GM19467 (cell line): ENCODE data around the gene RUVBL2.
A peak's percentile ranks its signal among the peaks of the same experiment; 100 is the strongest.

Experiments used
- ATAC-seq: cut with Tn5 transposase; IDR thresholded peaks from one replicate; pipeline ENCODE4 v1.9.1; 2021; ENCODE audit warnings: mild to moderate bottlenecking, moderate library complexity; ENCODE audit not compliant: unreplicated experiment

Gene RUVBL2

DNA sequence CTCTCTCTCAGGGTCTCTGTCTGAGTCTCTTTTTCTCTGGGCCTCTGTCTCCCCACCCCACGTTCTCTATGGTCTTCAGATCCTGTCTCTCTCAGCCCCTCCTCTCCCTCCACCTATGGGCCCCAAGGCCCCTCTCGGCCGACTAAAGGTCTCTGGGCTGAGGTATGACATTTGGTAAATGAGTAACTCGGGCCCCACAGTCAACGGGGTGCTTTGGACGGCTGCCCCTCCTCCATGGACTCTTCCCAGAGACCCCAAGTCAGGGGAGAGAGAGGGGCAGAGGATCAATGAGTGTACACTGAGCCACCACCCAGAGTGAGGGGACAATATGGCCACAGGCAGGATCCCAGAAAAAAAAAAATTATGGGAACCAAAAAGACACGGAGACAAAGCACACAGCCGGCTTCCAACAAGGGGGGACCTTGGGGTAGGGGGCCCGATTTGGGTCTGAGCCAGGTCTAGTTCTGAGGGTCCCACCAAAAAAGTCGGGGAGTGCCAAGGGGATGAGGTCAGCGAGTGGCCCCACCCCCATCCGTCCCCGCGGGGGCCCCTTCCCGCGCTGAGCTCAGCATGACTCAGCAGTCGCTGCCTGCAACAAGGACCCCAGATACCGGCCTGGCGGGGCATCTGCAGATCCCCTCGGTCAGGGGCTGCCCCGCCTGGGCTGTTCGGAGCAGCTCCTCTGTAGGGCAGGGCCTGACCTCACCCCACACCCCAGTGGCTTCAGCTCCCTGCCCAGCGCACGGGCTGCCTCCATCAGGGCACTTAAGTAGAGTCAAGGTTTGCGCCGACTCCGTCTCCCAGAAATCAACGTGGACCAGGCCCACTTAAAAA lies 30.1 kb upstream of the RUVBL2 start:
- no peak for ATAC-seq

- ATAC-seq, result no peak
These were observed 29.3 kb upstream of the RUVBL2 start for GRCh38 chr19:48964205-48965039.

- ATAC-seq, result peak; percentile 48
These were observed 28.5 kb upstream of the RUVBL2 start, which contains the start of gene FTL for GRCh38 chr19:48965040-48965805. FTL (plus strand) TSS chr19:48965309; CDS start chr19:48965508, 199 bp downstream.

GRCh38 chr19:48965806-48966540 lies 27.7 kb upstream of the RUVBL2 start:
- ATAC-seq, result peak; percentile 22

DNA sequence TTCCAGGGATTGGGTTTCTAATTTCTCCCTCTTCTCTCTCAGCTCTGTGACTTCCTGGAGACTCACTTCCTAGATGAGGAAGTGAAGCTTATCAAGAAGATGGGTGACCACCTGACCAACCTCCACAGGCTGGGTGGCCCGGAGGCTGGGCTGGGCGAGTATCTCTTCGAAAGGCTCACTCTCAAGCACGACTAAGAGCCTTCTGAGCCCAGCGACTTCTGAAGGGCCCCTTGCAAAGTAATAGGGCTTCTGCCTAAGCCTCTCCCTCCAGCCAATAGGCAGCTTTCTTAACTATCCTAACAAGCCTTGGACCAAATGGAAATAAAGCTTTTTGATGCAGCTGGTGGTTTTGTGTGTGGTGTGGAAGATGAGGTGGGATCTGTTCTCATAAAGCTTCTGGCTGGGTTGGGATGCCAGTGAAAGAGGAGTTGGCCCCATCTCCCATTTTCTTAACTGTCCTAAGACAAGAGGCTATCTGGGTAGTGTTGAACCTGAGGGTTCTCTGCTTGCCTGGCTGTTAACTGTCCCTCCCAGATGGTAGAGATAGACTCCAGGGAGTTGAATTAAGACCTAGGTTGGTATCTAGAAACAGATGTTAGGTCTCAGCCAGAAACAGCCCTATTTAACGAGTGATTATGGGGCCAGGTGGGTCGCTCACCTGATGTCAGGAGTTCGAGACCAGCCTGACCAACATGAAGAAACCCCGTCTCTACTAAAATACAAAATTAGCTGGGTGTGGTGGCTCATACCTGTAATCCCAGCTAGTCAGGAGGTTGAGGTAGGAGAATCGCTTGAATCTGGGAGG lies 26.9 kb upstream of the RUVBL2 start:
- ATAC-seq, result no peak

DNA sequence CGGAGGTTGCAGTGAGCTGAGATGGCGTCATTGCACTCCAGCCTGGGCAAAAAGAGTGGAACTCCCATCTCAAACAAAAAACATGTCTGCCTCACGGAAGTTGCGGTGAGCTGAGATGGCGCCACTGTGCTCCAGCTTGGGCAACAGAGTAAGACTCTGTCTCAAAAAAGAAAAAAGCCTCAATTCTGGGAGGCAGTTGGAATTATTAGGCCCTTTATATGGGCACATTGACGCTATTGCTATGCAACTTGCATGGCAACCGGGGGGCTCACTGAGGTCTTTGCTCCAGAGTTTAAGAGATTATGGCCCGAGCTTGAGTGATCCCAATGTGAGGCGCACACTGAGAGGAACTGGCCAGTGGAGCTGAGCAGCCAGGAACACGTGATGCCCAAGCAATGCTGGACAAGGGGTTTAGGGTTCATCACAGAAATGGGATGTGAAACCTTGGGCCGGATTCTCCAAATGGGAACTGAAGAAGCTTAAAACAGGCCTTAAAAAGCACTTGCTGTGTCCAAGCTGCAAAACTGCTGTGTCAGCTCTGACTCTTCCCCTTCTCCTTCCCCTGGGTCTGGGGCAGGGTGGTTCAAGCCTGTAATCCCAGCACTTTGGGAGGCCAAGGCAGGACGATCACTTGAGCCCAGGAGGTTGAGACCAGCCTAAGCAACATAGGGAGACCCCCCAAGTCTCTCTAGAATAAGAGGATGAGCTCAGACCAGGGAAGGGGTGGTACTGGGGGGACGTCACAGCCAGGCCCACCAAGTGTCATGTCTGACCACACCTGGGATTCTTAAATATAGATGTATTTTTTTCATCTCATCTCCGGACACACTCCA lies 26.1 kb upstream of the RUVBL2 start:
- ATAC-seq, result no peak

- ATAC-seq, result no peak
These were observed 25.5 kb upstream of the RUVBL2 start for GRCh38 chr19:48968179-48968661.

GRCh38 chr19:48968813-48969218 lies 24.9 kb upstream of the RUVBL2 start:
- ATAC-seq, result no peak

DNA sequence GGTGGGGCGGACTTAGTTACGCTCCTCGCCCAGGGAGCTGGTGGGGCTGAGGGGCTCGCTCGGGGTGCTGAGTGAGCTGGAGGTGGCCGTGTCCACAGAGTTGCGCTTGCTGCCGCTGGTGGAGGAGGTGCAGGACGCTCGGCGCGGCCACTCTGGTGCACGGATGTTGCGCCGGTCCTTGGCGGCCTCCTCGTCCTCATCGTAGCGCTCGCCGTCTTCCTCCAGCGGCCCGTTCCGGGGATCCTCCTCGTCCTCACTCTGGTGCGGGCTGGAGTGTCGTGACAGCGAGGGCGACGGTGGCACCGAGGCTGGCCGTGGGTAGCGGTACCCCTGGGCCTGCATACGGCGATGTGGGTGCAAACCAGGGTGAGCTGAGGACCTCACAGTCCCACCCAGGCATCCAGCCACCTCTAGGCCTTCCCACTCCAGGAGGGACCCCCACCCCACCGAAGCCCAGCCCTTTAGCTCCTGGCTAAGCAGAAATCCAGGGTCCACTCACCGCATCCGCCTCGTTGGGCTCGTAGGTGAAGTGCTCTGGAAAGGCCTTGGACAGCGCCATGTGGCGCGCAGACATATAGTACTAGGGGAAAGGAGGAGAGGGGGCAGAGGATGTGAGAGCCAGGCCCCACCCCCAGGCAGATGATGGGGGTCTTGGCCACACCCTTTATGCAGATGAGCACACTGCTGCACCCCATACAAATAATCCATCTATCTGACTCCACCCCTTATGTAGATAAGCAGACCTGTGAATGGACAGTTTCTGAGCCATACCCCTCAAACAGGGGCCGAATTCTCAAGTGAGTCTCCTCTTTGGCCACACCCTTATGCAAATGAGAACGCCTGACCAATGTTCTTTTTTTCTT lies 24.2 kb upstream of the RUVBL2 start:
- ATAC-seq, result no peak

DNA sequence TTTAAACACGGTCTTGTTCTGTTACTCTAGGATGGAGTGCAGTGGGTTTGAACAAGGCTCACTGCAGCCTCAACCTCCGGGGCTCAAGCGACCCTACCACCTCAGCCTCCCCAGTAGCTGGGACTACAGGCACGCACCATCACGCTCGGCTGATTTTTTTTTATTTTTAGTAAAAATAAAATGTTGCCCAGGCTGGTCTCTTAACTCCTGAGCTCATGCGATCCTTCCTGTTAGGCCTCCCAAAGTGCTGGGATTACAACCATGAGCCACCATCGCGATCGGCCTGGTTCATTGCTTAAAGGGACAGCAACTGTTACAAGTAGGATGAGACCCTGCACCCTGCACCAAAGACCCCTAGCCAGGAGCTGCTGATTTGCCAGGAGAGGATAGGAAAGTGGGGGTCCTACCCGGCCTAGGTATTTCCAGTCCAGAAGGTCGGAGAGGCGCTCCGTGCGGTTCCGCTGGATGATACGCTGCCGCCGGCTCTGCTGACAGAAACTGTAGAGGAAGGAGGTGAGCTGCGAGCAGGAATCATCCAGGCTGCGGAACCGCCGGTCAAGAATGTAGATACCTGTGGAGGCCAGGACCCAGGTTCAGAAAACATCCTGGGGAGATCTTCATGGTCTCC lies 23.4 kb upstream of the RUVBL2 start:
- ATAC-seq, result no peak

DNA sequence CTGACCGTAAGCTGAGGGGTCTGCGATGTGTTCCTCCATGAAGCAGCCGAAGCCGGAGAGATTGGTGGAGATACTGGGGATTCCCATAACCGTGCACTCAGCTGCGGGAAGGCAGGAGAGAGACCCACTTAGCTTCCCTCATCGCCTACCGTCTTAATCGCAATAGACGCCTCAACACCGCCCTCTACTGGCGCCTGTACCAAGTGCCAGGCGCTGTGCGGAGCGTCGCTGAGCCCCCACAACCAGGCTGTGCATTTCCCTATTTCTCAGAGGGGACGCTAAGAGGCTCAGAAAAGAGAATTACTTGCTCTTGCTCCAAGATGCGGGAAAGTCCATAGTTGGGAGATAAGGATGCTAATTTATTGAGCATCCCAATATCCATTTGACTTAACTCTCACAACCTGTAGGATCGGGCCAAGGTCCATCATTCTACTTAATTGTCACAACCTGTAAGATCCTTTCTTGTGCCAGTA lies 22.7 kb upstream of the RUVBL2 start:
- no peak for ATAC-seq

- no peak for ATAC-seq
These were observed 17.5 kb upstream of the RUVBL2 start for GRCh38 chr19:48975947-48976847.

GRCh38 chr19:48977061-48977460 lies 16.6 kb upstream of the RUVBL2 start:
- ATAC-seq, result no peak

GRCh38 chr19:48982280-48982679 lies 11.4 kb upstream of the RUVBL2 start:
- no peak for ATAC-seq

- no peak for ATAC-seq
These were observed 8.0 kb upstream of the RUVBL2 start for GRCh38 chr19:48985711-48986110.

DNA sequence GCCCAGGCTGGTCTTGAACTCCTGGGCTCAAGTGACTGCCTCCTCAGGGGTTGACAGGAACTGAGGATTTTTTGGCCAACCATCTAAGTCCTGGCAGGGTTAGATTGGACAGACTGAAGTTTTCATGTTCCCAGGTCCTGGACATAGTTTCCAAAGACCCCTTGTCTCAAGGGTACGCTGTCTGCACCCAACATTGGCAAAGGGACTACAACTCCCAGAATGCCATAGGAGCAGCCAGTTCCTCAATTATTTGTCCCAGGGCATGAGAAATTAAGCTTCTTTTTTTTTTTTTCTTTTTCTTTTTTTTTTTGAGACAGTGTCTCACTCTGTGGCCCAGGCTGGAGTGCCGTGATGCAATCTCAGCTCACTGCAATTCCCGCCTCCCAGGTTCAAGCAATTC lies 7.5 kb upstream of the RUVBL2 start:
- ATAC-seq, result no peak
